ENCODE data around the gene AP3D1. TPM values are rescaled to one million over a fixed set of nuclear protein-coding genes. Genes with fewer than 3 reads are reported as not detected.

The AP3D1 gene
- total RNA-seq, 1 experiment from 2014 or later, result 107 TPM

GRCh38 chr19:2070986-2071673 is 80.2 kb downstream of the AP3D1 start:
- no peaks in the 10 kb centered on the region for H3K27me3 ChIP-seq
- H3K27ac ChIP-seq, result no peak overlapping the region
- H3K4me1 ChIP-seq, result no peaks in the 10 kb centered on the region
- H3K9me3 ChIP-seq (replicated peaks), result no peaks in the 10 kb centered on the region
- no peak for DNase-seq
- H3K4me3 ChIP-seq, result no peak overlapping the region
- no peaks in the 10 kb centered on the region for H3K36me3 ChIP-seq

GRCh38 chr19:2070436-2070827 is 80.9 kb downstream of the AP3D1 start:
- no peaks in the 10 kb centered on the region for H3K4me1 ChIP-seq
- H3K27me3 ChIP-seq, result no peaks in the 10 kb centered on the region
- H3K9me3 ChIP-seq (replicated peaks), result no peaks in the 10 kb centered on the region
- no peak for DNase-seq
- no peak overlapping the region for H3K4me3 ChIP-seq
- no peak overlapping the region for H3K27ac ChIP-seq
- no peaks in the 10 kb centered on the region for H3K36me3 ChIP-seq

DNA sequence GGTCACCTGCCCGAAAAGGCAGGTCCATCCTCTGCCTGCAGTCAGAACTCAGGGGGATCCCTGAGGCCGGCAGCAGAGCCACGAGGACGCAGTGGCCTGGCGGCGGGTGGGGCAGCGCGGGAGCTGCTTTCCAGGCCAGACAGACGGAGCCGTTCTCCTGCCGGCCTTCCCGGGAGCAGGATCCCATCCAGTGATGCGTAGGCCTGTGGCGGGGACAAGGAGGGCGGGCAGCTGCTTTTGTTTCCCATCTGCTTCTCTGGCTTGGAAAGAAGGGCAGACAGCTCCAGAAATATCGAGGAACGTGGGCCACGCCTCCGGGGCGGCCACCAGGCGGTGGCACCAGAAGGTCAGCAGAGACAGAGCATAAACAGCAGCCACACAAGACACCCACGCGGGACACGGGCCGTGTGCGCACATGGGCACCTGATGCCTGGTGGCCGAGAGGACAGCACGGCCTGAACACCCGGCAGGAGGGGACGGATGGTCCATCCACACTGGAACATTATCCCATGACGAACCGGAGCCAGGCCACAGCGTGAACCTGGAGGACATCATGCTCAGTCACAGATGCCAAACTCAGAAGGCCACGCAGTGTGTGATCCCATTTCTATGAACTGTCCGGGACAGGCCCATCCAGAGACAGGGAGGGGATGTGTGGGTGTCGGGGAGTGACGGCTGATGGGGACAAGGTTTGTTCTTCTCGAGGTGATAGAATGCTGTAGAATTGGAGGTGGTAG is 86.4 kb downstream of the AP3D1 start:
- peak overlapping the region; percentile 10 for H3K4me3 ChIP-seq
- no peak overlapping the region for H3K27ac ChIP-seq
- no peaks in the 10 kb centered on the region for H3K27me3 ChIP-seq
- no peaks in the 10 kb centered on the region for H3K9me3 ChIP-seq (replicated peaks)
- DNase-seq, result peak; percentile 42 to 60
- no peaks in the 10 kb centered on the region for H3K36me3 ChIP-seq
- peaks cover 8% of the 10 kb centered on the region; the same call in 1 of the 2 replicates for H3K4me1 ChIP-seq

DNA sequence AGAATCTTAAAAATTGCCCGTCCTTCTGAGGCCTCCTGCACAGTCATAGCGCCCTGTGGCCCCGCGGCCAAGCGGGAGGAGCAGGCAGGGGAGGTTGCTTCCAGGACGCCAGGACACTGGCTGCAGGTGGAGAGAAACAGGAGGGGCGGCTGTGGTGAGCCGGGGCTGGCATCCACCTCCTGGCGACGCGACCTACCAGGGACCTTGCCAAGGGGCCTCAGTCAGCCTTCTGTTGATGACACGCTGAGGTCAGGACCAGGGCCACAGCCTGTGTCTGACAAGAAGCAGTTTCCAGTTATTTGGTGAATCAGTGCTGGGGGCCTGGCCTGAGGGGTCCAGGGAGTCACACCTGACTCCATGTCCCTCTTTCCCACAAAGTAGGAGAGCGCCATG is 87.0 kb downstream of the AP3D1 start:
- H3K9me3 ChIP-seq (replicated peaks), result no peaks in the 10 kb centered on the region
- H3K4me3 ChIP-seq, result peak overlapping the region; percentile 10; the same call in 1 of the 2 replicates
- no peaks in the 10 kb centered on the region for H3K36me3 ChIP-seq
- H3K4me1 ChIP-seq, result peaks cover 13% of the 10 kb centered on the region; the same call in 1 of the 2 replicates
- H3K27ac ChIP-seq, result no peak overlapping the region
- DNase-seq, result no peak
- no peaks in the 10 kb centered on the region for H3K27me3 ChIP-seq

DNA sequence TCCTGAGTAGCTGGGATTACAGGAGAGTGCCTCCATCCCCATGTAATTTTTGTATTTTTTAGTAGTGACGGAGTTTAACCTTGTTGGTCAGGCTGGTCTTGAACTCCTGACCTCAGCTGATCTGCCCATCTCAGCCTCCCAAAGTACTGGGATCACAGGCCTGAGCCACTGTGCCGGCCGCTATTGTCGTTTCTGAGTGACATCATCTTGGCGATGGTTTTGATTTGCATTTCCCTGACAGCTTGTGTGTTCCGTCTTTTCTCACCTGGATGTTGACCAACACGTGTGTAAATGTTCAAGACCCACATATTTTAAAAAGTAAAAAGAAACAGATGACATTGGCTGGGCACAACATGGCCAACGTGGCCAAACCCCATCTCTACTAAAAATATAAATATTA is 87.5 kb downstream of the AP3D1 start:
- no peaks in the 10 kb centered on the region for H3K9me3 ChIP-seq (replicated peaks)
- peaks cover 13% of the 10 kb centered on the region; the same call in 1 of the 2 replicates for H3K4me1 ChIP-seq
- no peaks in the 10 kb centered on the region for H3K36me3 ChIP-seq
- H3K4me3 ChIP-seq, result no peak overlapping the region
- no peak for DNase-seq
- H3K27me3 ChIP-seq, result no peaks in the 10 kb centered on the region
- H3K27ac ChIP-seq, result no peak overlapping the region

DNA sequence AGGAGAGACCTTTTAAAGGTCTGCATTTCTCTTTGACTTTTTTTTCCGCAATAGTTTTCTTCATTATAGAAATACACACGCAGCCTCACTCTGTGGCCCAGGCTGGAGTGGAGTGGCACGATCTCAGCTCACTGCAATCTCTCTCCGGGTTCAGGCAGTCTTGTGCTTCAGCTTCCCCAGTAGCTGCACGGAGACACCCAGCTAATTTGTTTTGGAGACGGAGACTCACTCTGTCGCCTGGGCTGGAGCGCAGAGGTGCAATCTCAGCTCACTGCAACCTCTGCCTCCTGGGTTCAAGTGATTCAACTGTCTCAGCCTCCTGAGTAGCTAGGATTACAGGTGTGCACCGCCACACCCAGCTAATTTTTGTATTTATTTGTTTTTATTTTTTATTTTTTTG is 88.6 kb downstream of the AP3D1 start:
- Histone ChIP-seq H3K4me1 (peaks cover 13% of the 10 kb centered on the region; the same call in 1 of the 2 replicates), H3K36me3 (no peaks in the 10 kb centered on the region), H3K9me3 (replicated peaks) (no peaks in the 10 kb centered on the region), H3K4me3 (no peak overlapping the region), H3K27me3 (no peaks in the 10 kb centered on the region), H3K27ac (no peak overlapping the region)
- no peak for DNase-seq

DNA sequence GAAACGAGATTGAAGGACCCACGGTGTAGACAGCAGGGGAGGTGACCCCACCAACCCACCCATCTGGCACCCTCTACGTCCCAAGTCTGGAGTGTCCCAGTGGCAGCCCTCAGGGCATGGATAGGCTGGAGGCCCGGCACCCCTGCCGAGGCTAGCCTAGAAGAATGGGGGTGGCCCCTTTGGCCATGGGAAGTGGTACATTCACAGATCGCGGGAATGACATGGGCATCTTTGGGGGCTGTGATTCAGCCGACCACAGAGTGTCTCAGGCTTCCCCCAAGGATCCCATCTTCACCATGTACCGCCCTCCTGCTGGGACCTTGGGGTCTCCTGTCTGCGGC is 89.0 kb downstream of the AP3D1 start:
- no peak for DNase-seq
- H3K27ac ChIP-seq, result no peak overlapping the region

DNA sequence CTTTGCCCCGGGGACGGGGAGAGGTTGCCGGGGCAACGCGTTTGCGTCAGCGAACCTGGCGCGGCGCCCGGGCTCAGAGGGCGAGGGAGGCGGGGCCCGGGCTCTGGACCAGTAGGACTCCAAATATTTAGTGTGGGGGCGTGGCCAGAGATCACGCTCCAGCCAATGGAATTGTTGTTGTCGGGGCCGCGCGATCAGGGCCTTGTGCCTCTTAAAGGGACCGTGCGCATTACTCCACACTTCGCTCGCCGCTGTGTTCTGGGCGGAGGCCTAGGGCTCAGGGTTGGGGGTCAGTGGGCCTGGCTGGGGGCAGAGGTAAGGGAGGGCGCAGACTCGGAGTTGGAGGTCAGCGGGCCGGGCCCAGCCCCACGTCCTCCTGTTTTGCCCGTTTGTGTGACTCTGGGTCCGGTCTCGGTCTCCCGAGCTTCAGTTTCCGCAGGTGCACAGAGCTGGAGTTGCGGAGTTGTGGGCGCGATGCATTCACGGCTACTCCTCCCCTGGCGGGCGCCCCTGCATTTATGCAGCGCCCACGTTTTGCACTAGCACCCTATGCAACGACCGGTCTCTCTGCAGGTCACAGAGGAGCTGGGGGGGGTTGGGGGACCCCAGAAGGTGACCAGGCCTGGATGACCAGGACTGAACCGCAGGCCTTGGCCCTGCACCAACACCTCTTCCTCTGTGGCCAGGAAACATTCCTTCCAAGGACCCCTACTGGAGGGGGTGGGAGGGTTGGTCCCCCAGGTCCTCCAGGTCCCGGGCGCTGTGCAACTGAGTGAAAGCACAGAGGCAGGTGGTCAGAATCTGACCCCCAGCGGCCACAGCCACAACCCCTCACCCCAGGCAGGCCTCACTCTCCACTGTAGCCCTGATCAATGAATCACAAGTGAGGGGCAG is 89.6 kb downstream of the AP3D1 start:
- Histone ChIP-seq H3K27ac (peak overlapping the region; percentile 50; the same call in 1 of the 2 replicates), H3K36me3 (no peaks in the 10 kb centered on the region), H3K27me3 (no peaks in the 10 kb centered on the region), H3K9me3 (replicated peaks) (no peaks in the 10 kb centered on the region), H3K4me3 (peak overlapping the region; percentile 80), H3K4me1 (peaks cover 13% of the 10 kb centered on the region; the same call in 1 of the 2 replicates)
- DNase-seq, result peak; percentile 99

More for the DNA sequence above, 89.0 kb downstream of the AP3D1 start:
- Histone ChIP-seq H3K36me3 (no peaks in the 10 kb centered on the region), H3K9me3 (replicated peaks) (no peaks in the 10 kb centered on the region), H3K4me1 (peaks cover 13% of the 10 kb centered on the region; the same call in 1 of the 2 replicates), H3K4me3 (no peak overlapping the region), H3K27me3 (no peaks in the 10 kb centered on the region)

GRCh38 chr19:2060884-2061494 is 90.4 kb downstream of the AP3D1 start:
- Histone ChIP-seq H3K4me3 (peak overlapping the region; percentile 80), H3K4me1 (peaks cover 13% of the 10 kb centered on the region; the same call in 1 of the 2 replicates), H3K36me3 (no peaks in the 10 kb centered on the region), H3K9me3 (replicated peaks) (no peaks in the 10 kb centered on the region), H3K27me3 (no peaks in the 10 kb centered on the region), H3K27ac (peak overlapping the region; percentile 50)
- peak; percentile 65 to 71 for DNase-seq

- Histone ChIP-seq H3K4me1 (peaks cover 13% of the 10 kb centered on the region; the same call in 1 of the 2 replicates), H3K27ac (peak overlapping the region; percentile 50), H3K36me3 (no peaks in the 10 kb centered on the region), H3K9me3 (replicated peaks) (no peaks in the 10 kb centered on the region), H3K27me3 (no peaks in the 10 kb centered on the region), H3K4me3 (peak overlapping the region; percentile 80)
- DNase-seq, result peak in 1 of 2 experiments; percentile 57
These were observed 91.8 kb downstream of the AP3D1 start for GRCh38 chr19:2059422-2060201.

DNA sequence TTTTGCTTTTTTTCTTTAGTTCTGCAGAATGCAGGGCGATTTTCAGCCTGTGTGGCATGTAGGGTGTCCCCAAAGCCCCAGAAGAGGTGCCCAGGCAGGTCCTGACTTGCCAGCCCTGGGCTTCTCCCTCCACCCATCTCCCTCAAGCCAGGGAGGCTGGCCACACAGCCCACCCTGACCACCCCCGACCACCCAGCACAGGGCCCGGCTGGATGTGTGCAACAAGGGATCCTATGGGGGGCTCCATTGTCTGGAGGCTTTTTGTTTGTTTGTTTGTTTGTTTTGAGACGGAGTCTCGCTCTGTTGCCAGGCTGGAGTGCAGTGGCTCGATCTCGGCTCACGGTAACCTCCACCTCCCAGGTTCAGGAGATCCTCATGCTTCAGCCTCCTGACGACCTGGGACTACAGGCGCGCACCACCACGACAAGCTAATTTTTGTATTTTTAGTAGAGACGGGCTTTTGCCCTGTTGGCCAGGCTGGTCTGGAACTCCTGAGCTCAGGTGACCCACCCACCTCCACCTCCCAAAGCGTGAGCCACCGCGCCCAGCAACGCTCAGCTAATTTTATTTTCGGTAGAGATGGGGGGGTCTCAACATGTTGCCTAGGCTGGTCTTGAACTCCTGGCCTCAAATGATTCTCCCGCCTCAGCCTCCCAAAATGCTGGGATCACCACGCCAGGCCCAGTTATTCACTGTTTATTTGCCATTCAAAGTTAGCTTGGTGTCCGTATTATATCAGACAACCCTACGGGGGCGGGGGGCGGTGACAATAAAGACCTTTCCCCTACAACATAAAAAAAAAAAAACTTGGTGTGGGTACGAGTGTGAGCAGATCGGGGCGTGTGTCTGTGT is 92.6 kb downstream of the AP3D1 start:
- Histone ChIP-seq H3K27ac (peak overlapping the region; percentile 50), H3K36me3 (no peaks in the 10 kb centered on the region), H3K4me1 (peaks cover 13% of the 10 kb centered on the region; the same call in 1 of the 2 replicates), H3K9me3 (replicated peaks) (no peaks in the 10 kb centered on the region), H3K27me3 (no peaks in the 10 kb centered on the region), H3K4me3 (no peak overlapping the region)
- no peak for DNase-seq

GRCh38 chr19:2057484-2058469 is 93.6 kb downstream of the AP3D1 start:
- DNase-seq, result no peak
- H3K4me1 ChIP-seq, result peaks cover 13% of the 10 kb centered on the region; the same call in 1 of the 2 replicates
- H3K9me3 ChIP-seq (replicated peaks), result no peaks in the 10 kb centered on the region
- no peak overlapping the region for H3K27ac ChIP-seq
- H3K27me3 ChIP-seq, result no peaks in the 10 kb centered on the region
- H3K36me3 ChIP-seq, result no peaks in the 10 kb centered on the region
- H3K4me3 ChIP-seq, result no peak overlapping the region

Data from SJCRH30 (cell line).